ENCODE results near the gene PDE4B.

PDE4B gene

DNA sequence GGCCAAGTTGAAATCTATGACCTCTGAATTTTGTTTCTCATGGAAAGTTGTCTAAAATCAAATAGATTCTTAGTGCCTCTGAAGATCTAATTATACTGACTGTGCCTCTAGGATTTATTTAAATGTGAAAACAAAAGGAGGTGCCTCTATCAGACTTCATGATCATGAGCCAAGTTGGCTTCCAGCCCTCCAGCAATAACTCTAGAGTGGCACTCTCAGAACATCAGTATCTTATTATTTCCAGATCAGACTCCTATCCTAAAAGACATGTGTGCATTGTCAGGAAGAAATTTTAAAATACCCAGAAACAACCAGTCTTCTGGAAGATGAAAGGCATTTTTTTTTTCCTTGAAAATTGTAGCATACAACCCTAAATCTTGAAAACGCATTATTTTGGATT lies 368.0 kb downstream of the PDE4B start:
- H3K9me3 ChIP-seq (ENCODE audit: insufficient read depth, low read length) = no peaks in the 10 kb centered on the region
- H3K9ac ChIP-seq (ENCODE audit: low read length) = no peak overlapping the region
- no peaks in the 10 kb centered on the region for H3K36me3 ChIP-seq (replicated peaks; ENCODE audit: low read depth, low read length)
- no peaks in the 10 kb centered on the region for H3K79me2 ChIP-seq (ENCODE audit: low read length)
- no peak overlapping the region for H3K4me2 ChIP-seq (ENCODE audit: low read length)
- H4K20me1 ChIP-seq (ENCODE audit: insufficient read depth, low read length) = no peaks in the 10 kb centered on the region
- H2AFZ ChIP-seq (ENCODE audit: low read depth, low read length) = no peak overlapping the region
- TF ChIP-seq, protein P1, sequence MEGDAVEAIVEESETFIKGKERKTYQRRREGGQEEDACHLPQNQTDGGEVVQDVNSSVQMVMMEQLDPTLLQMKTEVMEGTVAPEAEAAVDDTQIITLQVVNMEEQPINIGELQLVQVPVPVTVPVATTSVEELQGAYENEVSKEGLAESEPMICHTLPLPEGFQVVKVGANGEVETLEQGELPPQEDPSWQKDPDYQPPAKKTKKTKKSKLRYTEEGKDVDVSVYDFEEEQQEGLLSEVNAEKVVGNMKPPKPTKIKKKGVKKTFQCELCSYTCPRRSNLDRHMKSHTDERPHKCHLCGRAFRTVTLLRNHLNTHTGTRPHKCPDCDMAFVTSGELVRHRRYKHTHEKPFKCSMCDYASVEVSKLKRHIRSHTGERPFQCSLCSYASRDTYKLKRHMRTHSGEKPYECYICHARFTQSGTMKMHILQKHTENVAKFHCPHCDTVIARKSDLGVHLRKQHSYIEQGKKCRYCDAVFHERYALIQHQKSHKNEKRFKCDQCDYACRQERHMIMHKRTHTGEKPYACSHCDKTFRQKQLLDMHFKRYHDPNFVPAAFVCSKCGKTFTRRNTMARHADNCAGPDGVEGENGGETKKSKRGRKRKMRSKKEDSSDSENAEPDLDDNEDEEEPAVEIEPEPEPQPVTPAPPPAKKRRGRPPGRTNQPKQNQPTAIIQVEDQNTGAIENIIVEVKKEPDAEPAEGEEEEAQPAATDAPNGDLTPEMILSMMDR (IDR thresholded peaks at IDR 0.05; ENCODE audit: low read depth, low read length) = no peak
- no peak for TF ChIP-seq EZH2phosphoT487 (IDR thresholded peaks at IDR 0.05; ENCODE audit: low read depth)
- peaks cover 6% of the 10 kb centered on the region; the same call in 1 of the 2 replicates for H3K4me1 ChIP-seq (ENCODE audit: low read length)
- H3K4me3 ChIP-seq (ENCODE audit: low read length) = no peak overlapping the region
- no peaks in the 10 kb centered on the region for H3K27me3 ChIP-seq (ENCODE audit: low read depth, low read length)
- H3K27ac ChIP-seq (ENCODE audit: low read length) = no peak overlapping the region

DNA sequence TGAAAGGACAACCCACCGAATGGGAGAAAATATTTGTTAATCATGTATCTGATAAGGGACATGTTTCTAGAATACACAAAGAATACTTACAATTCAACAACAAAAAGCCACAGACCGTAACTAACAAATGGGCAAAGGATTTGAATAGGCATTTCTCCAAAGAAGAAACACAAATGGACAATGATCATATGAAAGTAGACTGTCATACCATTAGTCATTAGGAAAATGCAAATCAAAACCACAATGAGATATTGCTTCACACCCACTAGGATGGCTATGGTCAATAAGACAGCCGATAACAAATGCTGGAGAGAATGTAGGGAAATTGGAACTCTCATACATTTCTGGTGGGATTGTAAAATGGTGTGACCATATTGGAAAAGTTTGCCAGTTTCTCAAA lies 374.1 kb downstream of the PDE4B start:
- Histone ChIP-seq H3K27ac (ENCODE audit: low read length) (no peak overlapping the region), H2AFZ (ENCODE audit: low read depth, low read length) (no peak overlapping the region), H3K79me2 (ENCODE audit: low read length) (no peaks in the 10 kb centered on the region), H3K4me2 (ENCODE audit: low read length) (no peak overlapping the region), H3K4me1 (ENCODE audit: low read length) (no peaks in the 10 kb centered on the region), H3K36me3 (replicated peaks; ENCODE audit: low read depth, low read length) (no peaks in the 10 kb centered on the region), H3K9me3 (ENCODE audit: insufficient read depth, low read length) (no peaks in the 10 kb centered on the region), H3K4me3 (ENCODE audit: low read length) (no peak overlapping the region), H4K20me1 (ENCODE audit: insufficient read depth, low read length) (no peaks in the 10 kb centered on the region), H3K9ac (ENCODE audit: low read length) (no peak overlapping the region), H3K27me3 (ENCODE audit: low read depth, low read length) (no peaks in the 10 kb centered on the region)
- TF ChIP-seq EZH2phosphoT487 (IDR thresholded peaks at IDR 0.05; ENCODE audit: low read depth) = no peak
- TF ChIP-seq, protein P1 (IDR thresholded peaks at IDR 0.05; ENCODE audit: low read depth, low read length) = no peak

DNA sequence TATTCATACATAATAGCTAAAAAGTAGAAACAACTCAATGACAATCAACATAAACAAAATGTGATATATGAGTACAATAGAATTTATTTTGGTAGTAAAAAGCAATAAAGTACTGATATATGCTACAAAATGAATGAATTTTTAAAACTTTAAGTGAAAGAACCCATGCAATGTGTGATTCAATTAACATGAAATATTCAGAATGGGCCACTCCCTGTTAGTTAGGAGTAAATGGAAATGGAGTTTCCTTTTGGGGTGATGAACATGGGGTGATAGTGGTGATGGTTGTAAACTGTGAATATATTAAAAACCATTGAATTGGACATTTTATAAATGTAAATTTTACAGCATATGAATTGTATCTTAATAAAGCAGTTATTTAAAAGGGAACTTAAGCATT lies 374.6 kb downstream of the PDE4B start:
- H3K9ac ChIP-seq (ENCODE audit: low read length) = no peak overlapping the region
- no peak overlapping the region for H3K4me3 ChIP-seq (ENCODE audit: low read length)
- H3K4me1 ChIP-seq (ENCODE audit: low read length) = no peaks in the 10 kb centered on the region
- no peak overlapping the region for H2AFZ ChIP-seq (ENCODE audit: low read depth, low read length)
- H3K27ac ChIP-seq (ENCODE audit: low read length) = no peak overlapping the region
- H3K9me3 ChIP-seq (ENCODE audit: insufficient read depth, low read length) = no peaks in the 10 kb centered on the region
- no peak overlapping the region for H3K4me2 ChIP-seq (ENCODE audit: low read length)
- no peaks in the 10 kb centered on the region for H3K27me3 ChIP-seq (ENCODE audit: low read depth, low read length)
- no peaks in the 10 kb centered on the region for H4K20me1 ChIP-seq (ENCODE audit: insufficient read depth, low read length)
- TF ChIP-seq EZH2phosphoT487 (IDR thresholded peaks at IDR 0.05; ENCODE audit: low read depth) = no peak
- TF ChIP-seq, protein P1 (IDR thresholded peaks at IDR 0.05; ENCODE audit: low read depth, low read length) = no peak
- no peaks in the 10 kb centered on the region for H3K36me3 ChIP-seq (replicated peaks; ENCODE audit: low read depth, low read length)
- H3K79me2 ChIP-seq (ENCODE audit: low read length) = no peaks in the 10 kb centered on the region

DNA sequence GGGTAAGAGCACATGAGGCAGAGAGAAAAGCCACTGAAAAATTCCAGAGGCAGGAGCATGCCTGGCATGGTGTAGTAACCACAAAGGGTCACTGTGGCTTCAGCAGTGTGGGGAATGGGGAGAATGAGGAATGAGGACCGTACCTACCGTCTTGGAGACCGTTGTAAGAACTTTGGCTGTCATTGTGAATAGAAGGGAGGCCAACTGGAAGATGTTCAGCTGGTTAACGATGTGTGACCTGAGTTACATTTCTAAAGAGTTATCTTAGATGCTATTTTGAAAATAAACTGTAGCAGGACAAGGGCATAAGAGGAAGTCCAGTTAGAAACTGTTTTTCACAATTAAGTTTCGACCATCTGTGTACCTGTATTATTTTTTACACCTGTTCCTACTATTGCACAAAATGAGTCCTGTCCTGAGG lies 375.8 kb downstream of the PDE4B start:
- Histone ChIP-seq H2AFZ (ENCODE audit: low read depth, low read length) (no peak overlapping the region), H3K27ac (ENCODE audit: low read length) (no peak overlapping the region)

More for the DNA sequence above, 375.8 kb downstream of the PDE4B start:
- Histone ChIP-seq H3K4me1 (ENCODE audit: low read length) (no peaks in the 10 kb centered on the region), H3K4me2 (ENCODE audit: low read length) (no peak overlapping the region), H3K4me3 (ENCODE audit: low read length) (no peak overlapping the region), H4K20me1 (ENCODE audit: insufficient read depth, low read length) (no peaks in the 10 kb centered on the region), H3K27me3 (ENCODE audit: low read depth, low read length) (no peaks in the 10 kb centered on the region), H3K9ac (ENCODE audit: low read length) (no peak overlapping the region), H3K36me3 (replicated peaks; ENCODE audit: low read depth, low read length) (no peaks in the 10 kb centered on the region), H3K79me2 (ENCODE audit: low read length) (no peaks in the 10 kb centered on the region), H3K9me3 (ENCODE audit: insufficient read depth, low read length) (no peaks in the 10 kb centered on the region)
- no peak for TF ChIP-seq EZH2phosphoT487 (IDR thresholded peaks at IDR 0.05; ENCODE audit: low read depth)
- TF ChIP-seq, protein P1 (IDR thresholded peaks at IDR 0.05; ENCODE audit: low read depth, low read length) = no peak
